DLD1 (cell line): ENCODE data around the gene TEX55.
"Not testable (repeated sequence)": the region's sequence is repeated elsewhere in the genome, so short reads cannot be mapped to it uniquely, and the experiment has no call there.

ENCODE experiments used
- in situ Hi-C: cut with HindIII; loops from 2 replicates; pipeline ENCODE4 v1.10.0; 2017; ENCODE audit warnings: low sequenced_read_pairs

The TEX55 gene

DNA sequence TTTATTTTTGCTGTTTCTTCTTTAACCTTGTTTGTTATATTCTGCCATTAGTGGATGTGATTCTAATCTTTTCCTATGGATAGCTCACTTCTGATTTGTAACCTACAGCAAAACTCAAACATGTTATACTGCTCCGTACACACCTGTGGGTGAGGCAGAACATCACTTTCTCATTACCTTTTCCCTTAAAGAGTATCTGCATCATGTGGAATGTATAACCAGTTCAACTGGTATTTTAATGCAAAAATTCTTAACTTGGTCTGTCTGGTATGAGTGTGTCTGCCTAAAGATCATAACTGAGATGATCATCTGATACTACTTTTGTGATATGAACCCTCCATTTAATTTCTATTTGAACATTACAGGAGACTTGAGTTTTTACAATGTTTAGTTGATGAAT is 14.4 kb downstream of the TEX55 start:
- in situ Hi-C loops = no loop called here

DNA sequence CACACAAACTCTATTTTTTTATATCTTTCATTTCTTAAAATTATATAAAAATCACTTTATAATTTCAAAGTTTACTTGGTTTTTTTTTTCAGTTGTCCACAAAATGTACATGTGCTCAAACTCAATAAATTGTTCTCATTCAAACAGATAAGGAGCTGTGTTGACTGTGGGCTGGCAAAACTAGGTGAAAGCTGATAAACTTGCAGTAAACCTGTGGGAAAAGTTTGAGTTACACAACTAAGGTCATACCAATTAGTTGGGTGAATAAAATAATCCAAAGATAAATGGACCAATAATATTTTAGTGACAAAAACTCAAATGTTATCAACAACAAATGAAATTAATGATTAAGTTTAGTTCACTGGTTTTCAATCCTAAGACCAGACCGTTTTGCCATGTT is 14.8 kb downstream of the TEX55 start:
- in situ Hi-C loops = no loop called here

DNA sequence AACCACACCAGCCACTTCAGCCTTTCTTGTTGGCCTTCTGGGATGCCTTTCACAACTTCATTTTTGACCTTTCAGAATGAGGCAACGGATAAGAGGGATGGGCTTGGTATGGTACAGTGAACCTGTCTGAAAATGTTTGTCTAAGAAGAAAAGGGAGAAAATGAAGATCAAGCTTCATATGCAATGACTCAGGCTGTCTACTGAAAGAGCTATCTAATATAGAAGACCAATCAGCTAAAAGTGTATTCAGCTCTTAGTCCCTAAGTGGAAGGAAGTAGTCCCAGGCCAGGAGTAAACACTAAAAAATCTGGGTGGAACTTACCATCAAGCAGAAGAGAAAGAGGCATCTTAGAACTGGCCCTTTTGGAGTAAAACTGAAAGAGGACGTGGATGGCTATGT is 15.3 kb downstream of the TEX55 start:
- in situ Hi-C loops = no loop called here

DNA sequence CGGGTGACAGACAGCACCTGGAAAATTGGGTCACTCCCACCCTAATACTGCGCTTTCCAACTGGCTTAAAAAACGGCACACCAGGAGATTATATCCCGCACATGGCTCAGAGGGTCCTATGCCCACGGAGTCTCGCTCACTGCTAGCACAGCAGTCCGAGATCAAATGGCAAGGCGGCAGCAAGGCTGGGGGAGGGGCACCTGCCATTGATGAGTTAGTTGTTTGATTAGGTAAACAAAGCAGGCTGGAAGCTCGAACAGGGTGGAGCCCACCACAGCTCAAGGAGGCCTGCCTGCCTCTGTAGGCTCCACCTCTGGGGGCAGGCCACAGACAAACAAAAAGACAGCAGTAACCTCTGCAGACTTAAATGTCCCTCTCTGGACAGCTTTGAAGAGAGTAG is 18.8 kb downstream of the TEX55 start:
- in situ Hi-C loops = not testable (repeated sequence)

DNA sequence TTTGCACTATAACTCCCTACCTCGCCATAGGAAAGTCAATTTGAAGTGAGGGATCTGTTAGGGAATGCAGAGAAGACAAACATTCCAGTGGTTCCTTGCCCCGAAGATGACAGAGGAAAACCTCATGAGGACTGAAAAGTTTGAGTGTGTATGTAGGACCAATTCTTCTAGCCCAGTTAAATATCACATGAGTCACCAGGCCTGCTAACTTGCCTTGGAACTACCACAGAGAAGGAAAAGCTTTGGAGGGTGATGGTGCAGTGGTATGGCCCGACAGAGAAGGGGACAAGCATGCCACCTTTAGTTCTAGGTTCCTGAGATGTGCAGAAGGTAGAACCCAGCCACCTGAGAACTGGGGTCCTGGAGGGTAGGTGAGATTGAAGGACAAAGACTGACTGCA is 24.9 kb downstream of the TEX55 start:
- in situ Hi-C loops = no loop called here

DNA sequence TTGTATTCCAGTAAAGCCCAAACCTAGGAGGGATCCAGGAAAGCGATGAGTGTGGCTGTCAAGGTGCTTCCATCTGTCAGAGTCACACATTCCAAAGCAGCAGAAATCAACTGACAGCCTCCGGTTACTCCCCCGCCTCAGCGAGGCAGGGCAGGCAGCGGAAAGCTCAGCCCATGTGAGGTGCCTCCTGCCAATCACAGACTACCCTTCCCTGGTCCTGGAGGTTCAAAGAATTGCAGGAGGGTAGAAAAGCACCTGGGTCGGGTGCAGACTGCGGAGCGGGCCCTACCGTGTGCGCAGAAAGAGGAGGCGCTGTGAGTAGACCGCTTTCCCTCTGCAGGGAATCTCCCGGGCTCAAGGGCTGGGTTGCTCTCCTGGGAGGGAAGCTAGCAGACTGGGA is 27.4 kb downstream of the TEX55 start, which contains the start of gene UPK1B:
Gene UPK1B, plus strand, starts transcription at position 274 of the 400 bp plus-strand sequence. CDS start 13,144 bp downstream, outside the sequence.
- in situ Hi-C loops = no loop called here

DNA sequence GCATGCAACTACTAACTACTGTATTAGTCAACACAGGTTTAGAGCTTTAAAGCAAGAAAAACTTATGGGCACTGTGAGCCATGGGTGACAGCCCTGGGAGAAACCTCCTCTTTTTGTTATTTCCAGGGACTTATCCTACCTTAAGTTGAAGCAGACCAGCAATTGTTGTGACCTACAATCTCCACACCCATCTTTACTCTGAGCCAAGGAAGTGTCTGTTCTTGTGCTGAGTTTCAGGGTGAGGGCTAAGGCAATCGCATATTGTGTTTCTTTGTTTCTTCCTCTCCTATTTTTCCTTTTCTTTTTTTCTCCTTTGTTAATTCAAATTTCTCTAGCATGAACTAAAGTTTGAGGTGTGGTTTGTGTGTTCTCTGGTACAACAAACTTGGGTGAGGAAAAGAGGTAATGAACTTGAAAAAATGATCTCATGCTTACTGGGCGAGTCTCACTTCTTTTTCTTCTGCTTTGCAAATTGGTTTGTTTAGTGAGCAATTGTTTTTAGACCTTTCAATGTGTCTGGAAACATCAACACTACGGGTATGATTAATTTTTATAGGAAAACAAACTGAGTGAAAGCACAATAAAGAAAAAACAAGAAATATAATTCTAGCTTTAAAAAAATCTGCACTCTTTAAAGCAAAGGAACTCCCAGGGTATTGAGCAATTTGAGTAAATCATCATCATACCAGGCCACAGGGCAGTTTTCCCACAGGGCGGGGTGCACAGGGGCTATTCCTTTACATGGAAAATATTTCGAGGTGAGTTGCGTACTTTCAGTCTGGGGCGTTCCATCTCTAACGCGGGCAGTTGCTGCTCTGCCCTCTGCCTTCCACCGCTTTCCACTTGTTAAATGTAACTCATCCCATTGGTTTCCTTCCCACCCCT is 30.1 kb downstream of the TEX55 start:
- in situ Hi-C loops = no loop called here

DNA sequence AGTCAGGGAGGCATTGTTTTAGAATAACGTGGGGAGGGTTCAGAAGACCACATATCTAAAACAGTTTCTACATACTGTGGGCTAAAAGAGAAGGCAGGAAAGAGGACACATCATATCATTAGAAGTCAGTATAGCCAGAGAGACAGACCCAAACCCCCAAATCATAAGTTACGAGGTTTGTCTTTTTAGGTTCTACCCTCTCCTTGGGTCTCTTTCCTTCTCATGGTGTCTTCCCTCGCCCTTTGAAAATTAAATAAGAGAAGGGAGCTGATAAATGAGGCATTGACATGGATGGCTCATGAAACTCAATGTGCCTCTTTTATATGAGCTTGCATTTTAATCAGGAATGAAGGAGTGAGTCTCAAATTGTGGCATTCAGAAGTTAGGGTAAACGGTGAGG is 30.8 kb downstream of the TEX55 start:
- in situ Hi-C loops = no loop called here

DNA sequence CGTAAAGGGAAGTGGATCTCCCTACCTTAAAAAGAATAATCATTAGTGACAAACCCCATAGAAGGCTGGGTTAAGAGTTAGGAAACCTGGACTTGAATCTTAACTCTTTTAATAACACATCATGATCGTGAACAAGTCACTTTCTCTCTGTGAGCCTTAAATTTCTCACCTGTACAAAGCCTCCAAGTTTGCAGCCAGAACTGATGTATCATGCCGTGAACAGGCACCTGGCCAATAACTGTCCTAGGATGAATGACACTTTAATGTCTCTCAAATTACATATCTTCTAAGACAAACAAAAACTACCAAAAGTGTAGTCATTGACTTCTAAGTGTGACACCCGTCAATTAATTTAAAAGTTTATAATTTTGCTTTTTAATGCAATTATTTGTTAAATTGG is 31.4 kb downstream of the TEX55 start:
- in situ Hi-C loops = no loop called here

DNA sequence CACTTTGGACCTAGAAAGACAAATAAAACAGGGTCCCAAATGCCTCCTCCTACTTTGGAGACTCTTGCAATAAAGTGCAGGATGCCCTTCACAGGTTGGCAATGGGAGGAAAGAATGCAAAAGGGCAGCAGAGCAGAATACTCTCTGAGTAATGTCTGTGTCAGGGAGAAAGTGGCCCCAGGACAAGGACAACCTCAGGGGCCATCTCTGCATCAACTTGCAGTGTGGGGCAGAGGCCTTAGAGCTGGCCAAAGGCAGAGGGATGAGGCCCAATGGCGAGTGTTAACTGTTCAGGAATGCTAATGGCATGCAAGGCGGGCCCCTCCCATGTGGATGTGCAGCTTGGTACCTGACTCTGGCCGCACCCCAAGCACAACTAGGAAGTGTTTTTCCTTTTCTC is 35.8 kb downstream of the TEX55 start:
- in situ Hi-C loops = no loop called here

DNA sequence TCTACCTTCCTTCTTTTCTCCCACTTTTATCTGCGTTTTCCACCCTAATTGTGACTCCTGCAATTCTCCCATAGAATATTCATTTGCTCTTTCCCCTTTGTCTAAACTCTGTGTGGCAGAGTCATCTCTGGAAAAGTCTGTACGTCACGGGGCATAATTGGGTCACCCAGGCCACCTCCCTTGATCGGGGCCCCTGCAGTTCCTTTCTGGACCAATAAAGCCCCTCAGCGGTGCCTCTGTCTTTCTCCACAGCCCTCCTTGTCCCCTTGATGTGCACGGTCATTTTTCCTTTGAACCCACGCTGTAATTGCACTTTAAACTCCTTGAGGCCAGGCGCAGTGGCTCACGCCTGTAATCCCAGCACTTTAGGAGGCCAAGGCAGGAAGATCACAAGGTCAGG is 38.1 kb downstream of the TEX55 start:
- in situ Hi-C loops = no loop called here

DNA sequence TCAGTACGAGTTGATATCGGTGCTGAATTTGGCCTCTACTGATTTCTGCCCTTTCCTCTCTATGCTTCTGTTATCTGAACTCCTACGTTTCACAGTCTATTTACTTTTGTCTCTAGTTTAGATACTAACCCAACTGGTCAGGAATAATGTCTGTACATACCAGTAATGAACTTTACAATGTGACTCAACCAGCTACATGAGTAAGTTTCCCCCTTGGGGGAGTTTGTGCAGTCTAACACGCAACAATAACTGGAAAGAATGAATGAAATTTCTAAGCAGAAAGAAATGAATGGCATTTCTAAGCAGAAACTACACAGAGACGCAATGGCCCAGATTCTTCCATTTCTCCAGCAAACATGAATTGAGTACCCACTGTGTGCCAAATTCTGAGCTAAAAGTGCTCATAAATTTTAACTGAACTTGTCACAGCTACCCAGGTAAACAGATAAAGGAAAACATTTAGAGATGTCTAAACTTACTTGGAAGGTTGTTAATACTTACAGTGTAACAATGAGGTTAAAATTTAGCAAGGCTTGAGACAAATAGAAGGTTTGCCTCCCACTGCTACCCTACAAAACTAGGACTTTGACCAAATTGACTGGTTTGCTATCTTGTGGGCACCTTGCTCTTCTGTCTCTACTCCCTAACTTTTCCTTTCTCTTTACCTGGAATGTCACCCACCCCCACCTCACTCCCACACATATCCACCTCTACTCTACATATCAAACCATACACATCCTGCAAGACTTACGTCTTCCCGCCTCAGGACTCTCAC is 39.0 kb downstream of the TEX55 start:
- in situ Hi-C loops = no loop called here

DNA sequence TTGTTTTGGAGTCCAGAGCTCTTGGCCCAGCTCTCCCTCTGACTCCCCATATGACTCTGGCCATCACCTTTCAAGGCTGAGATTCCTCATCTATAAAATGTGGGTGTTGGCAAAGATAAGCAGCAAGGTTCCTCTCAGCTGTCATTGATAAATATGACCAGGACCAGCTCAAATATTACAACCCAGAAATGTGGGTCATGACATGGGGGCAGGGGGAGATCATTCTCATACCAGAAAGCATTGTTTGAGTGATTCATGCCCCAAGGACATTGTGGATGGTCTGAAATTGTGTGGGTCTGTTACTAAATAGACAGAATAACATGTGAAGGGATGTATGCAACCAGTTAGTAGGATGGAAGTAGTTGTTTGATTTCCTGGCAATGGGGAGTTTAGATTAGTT is 41.3 kb downstream of the TEX55 start:
- in situ Hi-C loops = no loop called here

DNA sequence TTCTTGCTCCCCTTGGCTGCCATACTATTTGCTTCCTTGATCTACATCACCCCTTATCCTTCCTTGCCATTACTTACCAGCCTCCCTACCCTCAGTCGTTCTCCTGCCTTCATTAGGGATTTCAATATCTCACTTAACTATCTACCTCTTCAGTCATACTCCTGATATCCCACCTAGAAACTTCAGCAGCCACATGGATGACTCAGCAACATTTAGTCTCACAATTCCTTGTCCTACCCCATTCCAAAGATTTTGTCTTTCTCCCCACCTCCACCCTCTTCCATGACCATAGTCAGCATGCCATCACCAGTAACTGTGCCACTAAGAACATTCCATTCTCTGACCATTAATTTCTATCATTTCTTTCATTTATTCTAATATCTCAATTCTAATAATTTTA is 45.8 kb downstream of the TEX55 start:
- in situ Hi-C loops = no loop called here

DNA sequence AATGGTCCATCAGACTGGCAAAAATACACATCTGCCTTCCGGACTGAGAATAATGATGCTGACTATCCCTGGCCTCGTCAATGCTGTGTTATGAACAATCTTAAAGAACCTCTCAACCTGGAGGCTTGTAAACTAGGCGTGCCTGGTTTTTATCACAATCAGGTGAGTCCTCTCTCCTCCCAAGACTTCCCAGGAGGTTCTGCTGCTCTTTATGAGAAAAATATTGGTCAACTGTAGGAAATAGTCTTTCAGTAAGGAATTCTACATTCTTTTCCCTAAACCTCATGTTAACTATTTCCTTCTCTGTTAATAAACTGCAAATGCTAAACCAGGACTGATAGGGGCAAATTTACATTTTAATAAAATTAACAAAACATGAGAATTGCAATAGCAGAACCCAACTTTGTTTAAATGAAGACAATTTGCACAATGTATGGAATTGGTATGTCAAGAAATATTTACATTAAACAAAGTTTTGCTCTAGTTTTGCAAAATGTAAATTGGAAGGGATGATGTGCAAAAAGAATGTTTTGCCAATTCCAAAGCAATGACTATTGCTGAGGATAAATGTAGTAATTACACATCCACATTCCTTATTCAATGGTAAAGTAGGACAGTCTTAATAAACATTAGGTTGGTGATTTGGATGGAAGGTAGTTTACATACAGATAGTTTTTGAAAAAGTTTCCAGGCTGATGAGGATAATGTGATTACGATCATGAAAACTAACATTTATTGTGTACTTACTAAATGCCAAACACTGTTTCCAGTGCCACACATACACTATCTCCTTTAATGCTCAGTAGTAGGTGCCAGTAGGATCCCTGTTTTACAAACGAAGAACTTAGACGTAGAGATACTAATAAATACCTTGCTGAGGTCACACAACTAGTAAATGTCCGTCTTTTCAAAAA is 48.5 kb downstream of the TEX55 start:
- in situ Hi-C loops = no loop called here

DNA sequence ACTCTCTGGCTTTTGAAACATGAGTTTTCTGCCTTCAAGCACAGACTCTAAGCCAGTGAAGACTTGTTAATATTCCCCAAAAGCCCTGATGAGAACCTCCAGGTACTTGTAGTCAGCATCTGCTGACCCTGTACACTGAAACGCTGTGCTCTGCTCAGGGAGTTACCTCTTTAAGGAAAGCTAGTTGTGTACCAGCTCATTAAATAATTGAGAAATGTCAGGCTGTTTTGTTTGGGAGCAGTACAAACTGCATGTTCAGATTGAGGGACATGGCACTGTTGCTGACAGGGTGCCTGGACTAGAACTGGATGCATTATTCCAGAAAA is 49.1 kb downstream of the TEX55 start:
- in situ Hi-C loops = no loop called here

DNA sequence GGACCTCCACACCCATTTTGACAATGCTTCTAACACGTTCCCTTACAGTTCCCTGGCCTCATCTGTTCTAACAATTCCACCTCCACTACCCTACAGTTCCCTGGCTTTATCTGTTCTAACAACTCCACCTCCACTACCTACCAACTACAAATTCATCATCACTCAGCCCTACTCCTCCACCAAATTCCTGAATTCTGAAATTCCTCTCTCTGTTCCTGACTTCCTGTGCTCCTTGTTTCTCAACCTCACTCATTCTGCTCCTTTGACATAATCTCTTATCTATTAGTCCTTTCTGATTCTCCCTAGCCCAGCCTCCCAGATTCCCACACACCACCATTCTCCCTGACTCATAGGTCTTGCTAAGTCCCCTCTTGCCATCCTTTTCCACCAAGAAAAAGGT is 49.9 kb downstream of the TEX55 start:
- in situ Hi-C loops = no loop called here
